ENCODE data around the gene C19orf33. TPM values are rescaled to one million over a fixed set of nuclear protein-coding genes. Genes with fewer than 3 reads are reported as not detected.
"Not testable (repeated sequence)": the region's sequence is repeated elsewhere in the genome, so short reads cannot be mapped to it uniquely, and the experiment has no call there.

The C19orf33 gene
- total RNA-seq, 1 donor from 2014 or later: 46.8 TPM

GRCh38 chr19:38336638-38337359, 32.7 kb downstream of the C19orf33 start:
- H3K27me3 Mint-ChIP-seq: no peaks in the 10 kb centered on the region
- H3K27ac Mint-ChIP-seq: peak overlapping the region; percentile 100
- peak; percentile 95 for DNase-seq (ENCODE audit: extremely low spot score, unreplicated experiment)
- TF ChIP-seq CTCF (conservative IDR thresholded peaks at IDR 0.05): no peak
- H3K9me3 Mint-ChIP-seq: no peaks in the 10 kb centered on the region
- peaks cover 11% of the 10 kb centered on the region for H3K4me1 Mint-ChIP-seq (ENCODE audit: unreplicated experiment)
- peak overlapping the region; percentile 98 for H3K4me3 Mint-ChIP-seq
- peaks cover 3% of the 10 kb centered on the region for H3K36me3 Mint-ChIP-seq

- Mint-ChIP-seq H3K4me1 (ENCODE audit: unreplicated experiment) (peaks cover 11% of the 10 kb centered on the region), H3K9me3 (no peaks in the 10 kb centered on the region), H3K27ac (peak overlapping the region; percentile 100), H3K27me3 (no peaks in the 10 kb centered on the region), H3K4me3 (peak overlapping the region; percentile 98), H3K36me3 (peaks cover 3% of the 10 kb centered on the region)
- DNase-seq (ENCODE audit: extremely low spot score, unreplicated experiment): no peak
- TF ChIP-seq CTCF (conservative IDR thresholded peaks at IDR 0.05): no peak
Measured at GRCh38 chr19:38337360-38337653, 33.3 kb downstream of the C19orf33 start.

- DNase-seq (ENCODE audit: extremely low spot score, unreplicated experiment); H3K27me3 Mint-ChIP-seq; H3K36me3 Mint-ChIP-seq; H3K9me3 Mint-ChIP-seq: not testable (repeated sequence)
- peaks cover 11% of the 10 kb centered on the region for H3K4me1 Mint-ChIP-seq (ENCODE audit: unreplicated experiment)
- H3K4me3 Mint-ChIP-seq: peak overlapping the region; percentile 81
- H3K27ac Mint-ChIP-seq: peak overlapping the region; percentile 89
Measured at GRCh38 chr19:38339011-38339410, 35.0 kb downstream of the C19orf33 start.

- no peak for DNase-seq (ENCODE audit: extremely low spot score, unreplicated experiment)
- H3K4me1 Mint-ChIP-seq (ENCODE audit: unreplicated experiment): peaks cover 11% of the 10 kb centered on the region
- no peaks in the 10 kb centered on the region for H3K27me3 Mint-ChIP-seq
- no peak for TF ChIP-seq CTCF (conservative IDR thresholded peaks at IDR 0.05)
- peaks cover 3% of the 10 kb centered on the region for H3K36me3 Mint-ChIP-seq
- H3K27ac Mint-ChIP-seq: no peak overlapping the region
- H3K9me3 Mint-ChIP-seq: no peaks in the 10 kb centered on the region
- no peak overlapping the region for H3K4me3 Mint-ChIP-seq
Measured at GRCh38 chr19:38340927-38341326, 36.9 kb downstream of the C19orf33 start.

- no peak overlapping the region for H3K4me3 Mint-ChIP-seq
- no peak for TF ChIP-seq CTCF (conservative IDR thresholded peaks at IDR 0.05)
- H3K27ac Mint-ChIP-seq: no peak overlapping the region
- H3K27me3 Mint-ChIP-seq: no peaks in the 10 kb centered on the region
- DNase-seq (ENCODE audit: extremely low spot score, unreplicated experiment): no peak
- no peaks in the 10 kb centered on the region for H3K9me3 Mint-ChIP-seq
- H3K4me1 Mint-ChIP-seq (ENCODE audit: unreplicated experiment): no peaks in the 10 kb centered on the region
- H3K36me3 Mint-ChIP-seq: no peaks in the 10 kb centered on the region
Measured at GRCh38 chr19:38346837-38347236, 42.8 kb downstream of the C19orf33 start.

- no peaks in the 10 kb centered on the region for H3K36me3 Mint-ChIP-seq
Measured at GRCh38 chr19:38350883-38351282, 46.8 kb downstream of the C19orf33 start.

More at GRCh38 chr19:38350883-38351282, 46.8 kb downstream of the C19orf33 start:
- Mint-ChIP-seq H3K9me3 (no peaks in the 10 kb centered on the region), H3K27me3 (peaks cover 2% of the 10 kb centered on the region), H3K4me3 (no peak overlapping the region), H3K27ac (no peak overlapping the region), H3K4me1 (ENCODE audit: unreplicated experiment) (no peaks in the 10 kb centered on the region)
- DNase-seq (ENCODE audit: extremely low spot score, unreplicated experiment): no peak
- TF ChIP-seq CTCF (conservative IDR thresholded peaks at IDR 0.05): no peak
